H9 (cell line): ENCODE measurements around the gene ADRM1. TPM values are rescaled to one million over a fixed set of nuclear protein-coding genes. Genes with fewer than 3 reads are reported as not detected.

Experiments used
- DNase-seq: peaks from one replicate; pipeline ENCODE4 v3.0.0-alpha.2; 2017
- H2AFZ ChIP-seq: one replicate; pipeline ENCODE4 v1.6.1; 2013; ENCODE audit warnings: mild to moderate bottlenecking, low read length, control low read depth, moderate library complexity
- H2AK5ac ChIP-seq: 2 replicates; pipeline ENCODE4 v1.6.1; 2013; ENCODE audit warnings: low read length, control low read depth, mixed read lengths; ENCODE audit not compliant: insufficient read length
- H2BK120ac ChIP-seq: one replicate; pipeline ENCODE4 v1.6.1; 2013; ENCODE audit warnings: low read depth, mild to moderate bottlenecking, low read length, control low read depth, inconsistent platforms; ENCODE audit not compliant: poor library complexity, severe bottlenecking
- H2BK12ac ChIP-seq: 2 replicates; pipeline ENCODE4 v1.6.1; 2013; ENCODE audit warnings: low read length, control low read depth, mixed read lengths, low read depth; ENCODE audit not compliant: insufficient read length
- H2BK15ac ChIP-seq: 2 replicates; pipeline ENCODE4 v1.6.1; 2013; ENCODE audit warnings: low read depth, low read length, control low read depth
- H2BK20ac ChIP-seq: one replicate; pipeline ENCODE4 v1.6.1; 2013; ENCODE audit warnings: low read depth, mild to moderate bottlenecking, low read length, control low read depth, inconsistent platforms; ENCODE audit not compliant: poor library complexity, severe bottlenecking
- H2BK5ac ChIP-seq: 2 replicates; pipeline ENCODE4 v1.6.1; 2013; ENCODE audit warnings: low read length, control low read depth, mixed read lengths; ENCODE audit not compliant: insufficient read length
- H3K14ac ChIP-seq: 2 replicates; pipeline ENCODE4 v1.6.1; 2013; ENCODE audit warnings: low read length, control low read depth; ENCODE audit not compliant: insufficient read depth
- H3K18ac ChIP-seq: 2 replicates; pipeline ENCODE4 v1.6.1; 2013; ENCODE audit warnings: low read depth, mild to moderate bottlenecking, mixed read lengths, low read length, control low read depth; ENCODE audit not compliant: insufficient read length
- H3K23ac ChIP-seq: 2 replicates; pipeline ENCODE4 v1.6.1; 2013; ENCODE audit warnings: low read length, control low read depth, mixed read lengths, low read depth; ENCODE audit not compliant: insufficient read length
- H3K23me2 ChIP-seq: 2 replicates; pipeline ENCODE4 v1.6.1; 2013; ENCODE audit warnings: low read depth, mild to moderate bottlenecking, mixed read lengths, low read length, control low read depth; ENCODE audit not compliant: insufficient read length, poor library complexity, severe bottlenecking
- H3K27ac ChIP-seq: 2 replicates; pipeline ENCODE4 v1.5.1; 2013; ENCODE audit warnings: low read length, control low read depth, mixed read lengths, low read depth; ENCODE audit not compliant: insufficient read length
- H3K27me3 ChIP-seq: 2 replicates; pipeline ENCODE4 v1.6.1; 2013; ENCODE audit warnings: low read length, control low read depth, inconsistent platforms; ENCODE audit not compliant: insufficient read depth
- H3K4ac ChIP-seq: 2 replicates; pipeline ENCODE4 v1.6.1; 2013; ENCODE audit warnings: low read depth, mild to moderate bottlenecking, control low read depth, inconsistent platforms, low read length, moderate library complexity
- H3K4me1 ChIP-seq: 2 replicates; pipeline ENCODE4 v1.6.1; 2013; ENCODE audit warnings: low read length, control low read depth, inconsistent platforms; ENCODE audit not compliant: insufficient read depth
- H3K4me2 ChIP-seq: 2 replicates; pipeline ENCODE4 v1.6.1; 2013; ENCODE audit warnings: low read length, control low read depth, mixed read lengths; ENCODE audit not compliant: insufficient read length, insufficient read depth
- H3K56ac ChIP-seq: 2 replicates; pipeline ENCODE4 v1.6.1; 2013; ENCODE audit warnings: low read depth, mild to moderate bottlenecking, mixed read lengths, low read length, control low read depth; ENCODE audit not compliant: insufficient read length
- H3K79me1 ChIP-seq: 2 replicates; pipeline ENCODE4 v1.6.1; 2013; ENCODE audit warnings: low read depth, mild to moderate bottlenecking, moderate library complexity, low read length, control low read depth, inconsistent platforms; ENCODE audit not compliant: insufficient read depth, poor library complexity, severe bottlenecking
- H3K79me2 ChIP-seq: 2 replicates; pipeline ENCODE4 v1.6.1; 2013; ENCODE audit warnings: low read length, control low read depth, inconsistent platforms; ENCODE audit not compliant: insufficient read depth
- H3K9ac ChIP-seq: 2 replicates; pipeline ENCODE4 v1.6.1; 2013; ENCODE audit warnings: low read length, control low read depth, mixed read lengths; ENCODE audit not compliant: insufficient read length; ENCODE audit errors: extremely low read depth
- H3K9me3 ChIP-seq: one replicate; pipeline ENCODE4 v1.6.1; 2013; ENCODE audit warnings: low read depth, low read length, inconsistent platforms; ENCODE audit not compliant: control insufficient read depth
- H3T11ph ChIP-seq: one replicate; pipeline ENCODE4 v1.6.1; 2013; ENCODE audit warnings: mild to moderate bottlenecking, low read length, control low read depth, inconsistent platforms
- H4K20me1 ChIP-seq: one replicate; pipeline ENCODE4 v1.6.1; 2013; ENCODE audit not compliant: control insufficient read depth, insufficient read length, insufficient read depth
- H4K5ac ChIP-seq: 2 replicates; pipeline ENCODE4 v1.6.1; 2013; ENCODE audit warnings: low read depth, mild to moderate bottlenecking, mixed read lengths, low read length, control low read depth; ENCODE audit not compliant: insufficient read length
- H4K8ac ChIP-seq: replicated peaks from 2 replicates; pipeline ENCODE4 v1.6.1; 2013; ENCODE audit warnings: low read length, control low read depth, mixed read lengths, low read depth; ENCODE audit not compliant: insufficient read length
- H4K91ac ChIP-seq: 2 replicates; pipeline ENCODE4 v1.6.1; 2013; ENCODE audit warnings: low read depth, mild to moderate bottlenecking, moderate library complexity, mixed read lengths, low read length, control low read depth; ENCODE audit not compliant: insufficient read length
- H3K27ac Mint-ChIP-seq, 3 experiments: 2 replicates in 2 of 3; 3 replicates in 1 of 3; pipeline ENCODE4 v1.8.0; 2020 to 2021; ENCODE audit warnings: mixed read lengths in 3 of 3, mild to moderate bottlenecking in 1 of 3, moderate library complexity in 1 of 3
- H3K27me3 Mint-ChIP-seq: 2 replicates; pipeline ENCODE4 v1.8.0; 2021; ENCODE audit warnings: low read depth, mild to moderate bottlenecking, moderate library complexity, mixed read lengths
- H3K36me3 Mint-ChIP-seq, 3 experiments: 2 replicates in 2 of 3; 3 replicates in 1 of 3; pipeline ENCODE4 v1.8.0; 2020 to 2021; ENCODE audit warnings: low read depth in 3 of 3, mixed read lengths in 3 of 3; ENCODE audit not compliant: insufficient read depth in 1 of 3
- H3K4me1 Mint-ChIP-seq, 2 experiments: 2 replicates each; pipeline ENCODE4 v1.8.0; 2020; ENCODE audit warnings: mixed read lengths in 2 of 2
- H3K4me3 Mint-ChIP-seq, 2 experiments: 2 replicates in 1 of 2; 3 replicates in 1 of 2; pipeline ENCODE4 v1.8.0; 2020 to 2021; ENCODE audit warnings: mild to moderate bottlenecking in 2 of 2, mixed read lengths in 2 of 2, moderate library complexity in 1 of 2
- H3K9me3 Mint-ChIP-seq, 2 experiments: 2 replicates in 1 of 2; 3 replicates in 1 of 2; pipeline ENCODE4 v1.8.0; 2020; ENCODE audit warnings: mild to moderate bottlenecking in 2 of 2, mixed read lengths in 2 of 2, moderate library complexity in 1 of 2
- CTCF ChIP-seq: fragments of 200-600 bp; sonication (generic); conservative IDR thresholded peaks from 3 replicates; pipeline ENCODE4 v1.8.0; 2021; ENCODE audit warnings: antibody characterized with exemption, mild to moderate bottlenecking
- WGBS: extraction: QIAGEN DNeasy Blood & Tissue Kit; methylation state at CpG from one replicate; pipeline ENCODE4 v1.1.7; 2013; ENCODE audit warnings: missing lambda C conversion rate, low lambda C conversion rate, mixed read lengths; ENCODE audit not compliant: insufficient read length; ENCODE audit errors: extremely low coverage; 5-methylcytosine and 5-hydroxymethylcytosine counted together
- total RNA-seq: library from RNA; stranded (reverse); gene quantifications from 2 replicates; pipeline ENCODE4 v1.2.1, GENCODE V29; 2021

Gene ADRM1
- total RNA-seq, 1 experiment from 2014 or later = 153 TPM

GRCh38 chr20:62263396-62263795 is 39.4 kb upstream of the ADRM1 start:
- no peaks in the 10 kb centered on the region for H3K4me1 ChIP-seq
- no peaks in the 10 kb centered on the region for H3K79me1 ChIP-seq
- H4K8ac ChIP-seq = no peak overlapping the region
- DNase-seq = no peak
- no peak overlapping the region for H2AK5ac ChIP-seq
- no peak overlapping the region for H2BK120ac ChIP-seq
- no peak overlapping the region for H3K56ac ChIP-seq
- H3K36me3 Mint-ChIP-seq = peaks cover 42 to 71% (median 60%) of the 10 kb centered on the region in 3 experiments
- H3K4me2 ChIP-seq = no peak overlapping the region
- H3K4me1 Mint-ChIP-seq = no peaks in the 10 kb centered on the region
- H3K9me3 Mint-ChIP-seq = peaks cover 6 to 9% of the 10 kb centered on the region in 2 experiments; a peak in 4 of 5 replicates
- no peak overlapping the region for H3K23ac ChIP-seq
- H3K27me3 Mint-ChIP-seq = no peaks in the 10 kb centered on the region
- no peak overlapping the region for H3K27ac ChIP-seq
- H3K27ac Mint-ChIP-seq = no peak overlapping the region
- H4K91ac ChIP-seq = no peak overlapping the region
- no peaks in the 10 kb centered on the region for H3K79me2 ChIP-seq
- no peaks in the 10 kb centered on the region for H3K27me3 ChIP-seq
- H3K14ac ChIP-seq = no peak overlapping the region
- H3K9me3 ChIP-seq = no peaks in the 10 kb centered on the region
- H3K4me3 Mint-ChIP-seq = no peak overlapping the region
- H3T11ph ChIP-seq = no peak overlapping the region
- WGBS = no CpG with 5 or more reads among the region's 14 CpGs
- H3K4ac ChIP-seq = no peak overlapping the region
- H3K9ac ChIP-seq = no peak overlapping the region
- H2BK12ac ChIP-seq = no peak overlapping the region
- no peak overlapping the region for H4K5ac ChIP-seq
- H2BK15ac ChIP-seq = no peak overlapping the region
- no peak overlapping the region for H2BK20ac ChIP-seq
- H2AFZ ChIP-seq = no peak overlapping the region
- TF ChIP-seq CTCF = no peak
- H3K18ac ChIP-seq = no peak overlapping the region
- H3K23me2 ChIP-seq = no peaks in the 10 kb centered on the region
- H2BK5ac ChIP-seq = no peak overlapping the region
- no peaks in the 10 kb centered on the region for H4K20me1 ChIP-seq
